Skin epidermis (tissue), 12 donors: ENCODE measurements around the gene MAB21L1.

Experiments used
- H3K27ac ChIP-seq, 21 experiments: fragments of 200-600 bp; sonication (generic) in 11 of 21; one replicate each; pipeline ENCODE4 v1.5.0; 2020; ENCODE audit warnings: mild to moderate bottlenecking in 3 of 21, inconsistent platforms in 2 of 21, moderate library complexity in 2 of 21
- H3K4me3 ChIP-seq, 7 experiments: fragments of 200-600 bp; sonication (generic) in 2 of 7; one replicate each; pipeline ENCODE4 v1.5.0; 2020; ENCODE audit warnings: inconsistent platforms in 2 of 7, mild to moderate bottlenecking in 2 of 7, moderate library complexity in 1 of 7

Gene MAB21L1

DNA sequence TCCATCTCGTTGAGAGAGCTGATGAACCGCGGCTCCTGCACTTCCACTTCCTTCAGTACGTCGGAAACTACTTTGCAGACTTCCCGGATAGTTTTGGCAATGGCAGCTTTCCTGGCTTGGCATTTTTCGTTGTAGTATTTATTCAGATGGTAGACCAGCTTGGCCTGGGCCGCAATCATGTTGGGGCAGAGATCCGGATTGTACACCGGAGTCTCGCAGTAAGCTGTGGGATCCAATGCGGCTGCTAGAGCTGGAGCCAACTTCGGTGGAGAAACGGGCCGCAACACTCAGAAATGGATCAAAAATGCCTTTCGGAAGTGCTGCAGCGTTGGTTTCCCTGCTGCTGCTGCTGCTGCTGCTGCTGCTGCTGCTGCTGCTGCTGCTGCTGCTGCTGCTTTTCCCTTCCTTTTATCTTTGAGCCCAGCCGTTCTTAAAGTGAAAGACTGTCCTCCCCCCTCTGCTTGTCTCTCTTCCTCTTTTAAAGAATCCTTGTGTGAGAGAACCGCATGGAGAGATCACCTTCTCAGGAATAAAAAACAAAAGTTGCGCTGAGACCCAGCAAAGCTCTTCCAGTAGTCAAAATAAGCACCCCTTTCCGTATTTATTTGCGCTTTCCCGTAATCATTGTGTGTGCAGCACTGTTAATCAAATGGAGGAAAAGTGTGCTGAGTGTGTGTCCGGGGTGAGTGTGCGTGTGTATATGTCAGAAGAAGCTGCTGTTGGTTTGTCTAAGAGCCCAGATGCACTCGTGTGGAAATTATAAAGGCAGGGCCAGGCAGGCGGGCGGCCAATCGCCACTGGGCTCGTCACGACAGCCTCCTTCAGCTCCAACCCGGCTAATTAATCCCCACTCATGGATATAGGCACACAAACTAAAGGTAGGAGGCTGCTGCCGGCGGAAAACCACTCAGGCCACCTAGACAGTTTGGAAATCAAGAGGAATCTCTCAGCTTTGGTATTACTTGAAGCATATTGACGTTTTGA is at the start of gene MAB21L1:
TSS of gene MAB21L1 (minus strand) at position 730 of the 984 bp plus-strand sequence. CDS start at position 179, 551 bp downstream.
- H3K27ac ChIP-seq, result peak within 1 kb of the TSS in 15 of 21 experiments; percentile 3 to 75 (median 63)
- peak within 1 kb of the TSS; percentile 27 to 47 (median 31) for H3K4me3 ChIP-seq

DNA sequence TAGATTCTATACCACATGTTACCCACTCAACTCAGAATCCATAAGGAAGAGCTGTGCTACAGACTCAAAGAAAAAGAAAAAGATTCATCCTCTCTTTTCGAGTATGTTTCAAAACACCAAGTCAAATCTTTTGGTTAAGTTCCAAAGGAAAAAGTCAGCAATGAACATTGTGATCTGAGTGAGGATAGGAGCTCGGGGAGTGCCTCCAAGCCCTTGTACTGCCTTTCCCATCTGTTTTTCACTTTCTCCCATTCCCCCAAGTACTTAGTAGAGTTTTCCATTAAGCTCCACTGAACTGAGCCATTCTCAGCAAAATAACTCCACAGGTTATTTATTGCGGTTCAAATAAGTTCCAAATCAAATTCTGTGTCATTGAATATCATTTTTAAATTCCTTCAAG is 47.7 kb upstream of the MAB21L1 start:
- H3K27ac ChIP-seq, result no peak overlapping the region
- no peak overlapping the region for H3K4me3 ChIP-seq

DNA sequence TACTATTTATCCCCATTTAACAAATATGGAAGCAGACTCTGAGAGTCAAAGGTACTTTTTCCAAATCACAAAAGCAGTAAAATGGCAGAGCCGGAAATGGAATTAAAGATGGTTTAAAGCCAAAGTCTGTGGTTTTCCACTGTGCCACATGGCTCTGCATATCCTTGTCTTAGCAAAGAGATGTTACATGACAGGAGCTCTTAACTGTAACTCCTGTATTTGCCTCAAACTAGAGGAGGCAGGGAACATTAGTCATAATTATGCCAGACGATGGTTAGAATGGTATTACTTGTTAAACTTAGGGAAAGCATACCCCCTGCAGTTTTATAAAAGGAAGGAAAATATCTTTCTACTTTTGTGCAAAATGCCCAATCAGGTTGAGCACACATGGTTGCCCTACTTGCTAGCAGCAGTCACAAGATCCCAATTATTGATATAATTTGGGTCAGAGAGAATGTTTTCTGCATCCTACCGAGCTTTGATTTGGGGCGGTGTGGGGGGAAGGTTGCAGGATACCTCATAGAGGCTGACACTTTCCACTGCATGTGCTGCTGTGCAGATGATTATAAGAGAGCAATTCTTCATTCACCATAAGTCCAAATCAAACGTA is 42.0 kb upstream of the MAB21L1 start:
- no peak overlapping the region for H3K4me3 ChIP-seq
- no peak overlapping the region for H3K27ac ChIP-seq

DNA sequence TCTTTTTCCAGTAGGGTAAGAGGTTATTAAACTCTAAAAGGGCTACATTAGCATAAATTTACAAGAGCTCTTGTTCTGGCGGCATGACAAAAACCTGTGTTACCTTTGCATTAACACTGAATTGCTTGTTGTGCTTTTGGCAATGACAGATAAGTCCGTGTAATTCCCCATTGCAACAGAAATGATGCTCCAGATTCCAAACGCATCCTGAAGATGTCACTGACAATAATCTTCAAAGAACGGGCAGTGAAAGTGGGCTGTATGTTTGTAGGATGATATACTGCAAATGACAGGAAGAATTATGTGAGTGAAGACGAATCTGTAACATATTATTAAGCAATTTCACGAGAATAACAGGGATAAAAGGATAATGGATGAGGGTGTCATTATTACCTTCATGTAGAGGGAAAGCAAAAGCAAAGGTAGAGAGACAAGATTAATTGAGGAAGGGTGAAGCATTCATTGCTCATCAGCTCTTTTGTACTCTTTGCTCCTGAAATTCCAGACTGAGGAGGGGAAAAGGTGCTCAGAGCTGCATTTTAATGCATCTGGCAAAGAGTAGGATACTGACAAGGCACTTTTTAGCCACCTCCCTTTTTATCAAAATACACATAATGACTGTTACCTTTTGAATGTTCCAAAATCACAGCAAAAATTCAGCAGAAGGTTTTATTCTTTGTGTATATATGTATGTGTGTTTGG is 38.5 kb upstream of the MAB21L1 start:
- Histone ChIP-seq H3K27ac (no peak overlapping the region), H3K4me3 (no peak overlapping the region)

DNA sequence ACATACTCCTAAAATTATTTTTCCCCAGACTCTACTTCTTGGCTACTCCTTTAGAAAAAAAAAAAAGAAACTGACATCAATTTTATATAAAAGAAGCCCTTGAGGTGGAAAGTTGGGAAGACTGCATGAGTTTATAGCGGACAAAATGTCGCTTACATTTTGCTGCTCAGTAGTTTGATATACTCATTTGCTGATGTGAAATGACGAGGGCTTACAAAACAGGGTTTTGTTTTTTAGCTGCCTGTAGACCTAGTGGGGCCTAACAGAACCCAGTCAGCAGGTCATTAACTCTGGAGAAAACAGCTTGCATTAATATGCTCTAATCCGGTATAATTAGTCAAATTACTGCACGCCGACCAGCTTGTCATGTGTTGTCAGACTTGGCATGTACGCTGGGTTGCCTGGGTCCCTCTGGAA is 37.6 kb upstream of the MAB21L1 start:
- Histone ChIP-seq H3K27ac (no peak overlapping the region), H3K4me3 (no peak overlapping the region)

DNA sequence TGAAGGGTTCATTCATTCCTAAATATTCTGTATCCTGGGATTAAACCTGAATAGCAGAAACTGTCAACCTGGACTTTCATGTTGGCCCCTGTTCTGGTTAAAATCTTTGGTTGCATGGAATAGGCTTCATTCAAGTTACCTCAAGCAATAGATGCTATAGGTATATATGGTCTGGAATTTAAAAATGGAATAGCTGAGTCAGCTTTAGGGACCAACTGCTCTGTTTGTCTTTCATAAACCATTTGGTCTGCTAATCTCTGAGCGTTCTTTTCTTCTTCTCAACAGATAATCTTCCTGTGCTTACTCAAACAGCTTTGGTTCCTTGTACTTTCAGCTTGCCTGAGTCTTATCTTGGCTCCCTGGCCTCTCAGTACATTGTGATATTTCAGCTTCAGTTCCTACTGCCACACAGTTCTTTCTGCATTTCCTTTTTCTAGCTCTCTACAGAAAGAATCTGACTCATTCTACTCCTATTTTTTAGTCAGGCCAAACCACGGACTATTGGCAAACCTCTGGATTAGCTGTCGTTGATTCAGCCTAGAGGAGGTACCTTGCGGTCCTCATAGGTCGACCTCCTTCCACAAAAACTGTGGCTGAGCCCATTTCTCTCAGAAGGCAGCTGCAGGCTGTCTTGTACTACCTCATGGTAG is 35.9 kb upstream of the MAB21L1 start:
- Histone ChIP-seq H3K27ac (no peak overlapping the region), H3K4me3 (no peak overlapping the region)

DNA sequence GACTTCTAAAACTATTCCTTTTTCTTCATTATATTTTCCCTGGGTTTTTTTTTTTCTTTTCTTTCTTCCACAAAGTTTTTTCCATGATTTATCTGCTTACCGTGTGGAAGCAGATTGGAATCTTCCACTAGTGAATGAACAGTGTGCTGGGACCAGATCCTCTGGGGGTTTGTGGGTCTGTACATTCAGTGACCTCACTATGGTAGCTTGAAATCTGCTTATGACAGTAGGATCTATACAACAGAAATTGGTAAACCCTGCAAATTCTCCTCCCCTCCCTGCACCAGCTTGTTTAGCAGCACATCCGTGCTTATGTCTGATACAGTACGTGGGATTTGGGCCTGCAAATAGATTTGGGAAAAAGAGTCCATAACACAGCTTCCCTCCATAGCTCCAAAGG is 26.0 kb upstream of the MAB21L1 start:
- Histone ChIP-seq H3K27ac (no peak overlapping the region), H3K4me3 (no peak overlapping the region)

DNA sequence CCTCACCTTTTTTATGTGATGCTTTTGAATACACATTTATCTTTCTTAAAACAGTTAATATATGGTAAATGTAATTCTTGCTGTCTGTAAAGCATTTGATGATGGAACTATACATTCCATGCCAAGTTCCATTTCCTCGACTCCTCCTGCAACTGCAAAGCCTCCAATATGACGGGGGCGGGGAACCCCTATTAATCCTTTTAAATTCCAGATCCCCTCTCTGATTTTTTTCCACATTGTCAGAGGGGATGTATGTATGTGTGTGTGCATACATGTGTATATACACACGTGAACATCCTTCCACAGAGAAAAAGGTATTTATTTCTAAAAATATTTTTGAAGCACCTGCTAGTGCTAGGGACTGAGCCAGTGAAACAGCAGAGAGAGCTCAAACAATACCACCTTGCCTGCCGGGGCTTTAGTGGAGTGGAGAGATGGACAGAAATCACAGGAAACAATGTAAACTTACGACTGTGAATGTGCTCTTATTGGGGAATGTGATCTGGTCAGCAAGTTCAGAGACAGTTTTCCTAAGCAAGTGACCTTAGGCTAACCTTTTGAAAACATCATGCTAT is 25.3 kb upstream of the MAB21L1 start:
- H3K4me3 ChIP-seq, result no peak overlapping the region
- H3K27ac ChIP-seq, result no peak overlapping the region

DNA sequence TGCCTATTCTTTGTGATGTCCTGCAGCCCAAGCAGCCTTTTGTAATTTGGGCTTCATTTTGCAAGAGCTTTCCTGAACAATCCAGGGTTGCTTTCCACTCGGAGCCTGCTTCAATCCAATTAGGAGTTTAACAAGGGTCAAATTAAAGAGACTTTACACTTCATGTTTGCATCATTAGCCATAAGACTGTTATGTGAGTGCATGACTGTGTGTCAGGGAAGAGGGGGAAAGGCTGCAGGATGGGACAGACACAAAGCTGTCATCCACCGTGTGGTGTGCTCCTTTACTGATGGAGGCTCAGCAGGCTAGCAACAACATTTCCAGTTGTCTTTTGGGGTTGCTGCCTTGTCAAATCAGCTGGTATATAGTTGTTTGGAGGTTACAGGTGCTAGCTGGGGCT is 23.7 kb upstream of the MAB21L1 start:
- H3K4me3 ChIP-seq, result no peak overlapping the region
- H3K27ac ChIP-seq, result no peak overlapping the region

DNA sequence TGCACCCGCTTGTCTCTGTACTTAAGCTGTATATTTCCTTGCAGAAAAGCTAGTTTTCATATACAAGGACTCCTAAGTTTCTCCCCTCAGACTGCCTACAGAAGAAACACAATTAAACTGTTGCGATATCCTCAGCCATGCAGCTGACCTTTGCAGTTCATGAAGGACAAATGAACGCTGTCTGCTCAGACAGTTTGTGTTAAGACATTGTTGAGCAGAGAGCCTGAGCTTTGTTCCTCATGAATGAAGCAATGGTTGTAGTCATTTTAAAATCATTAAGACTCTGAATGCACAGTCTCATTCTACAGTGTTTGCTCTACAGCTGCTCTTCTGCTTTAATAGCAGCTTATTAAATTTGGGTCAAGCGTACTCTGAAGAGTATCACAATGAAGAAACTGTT is 23.2 kb upstream of the MAB21L1 start:
- Histone ChIP-seq H3K4me3 (no peak overlapping the region), H3K27ac (no peak overlapping the region)

DNA sequence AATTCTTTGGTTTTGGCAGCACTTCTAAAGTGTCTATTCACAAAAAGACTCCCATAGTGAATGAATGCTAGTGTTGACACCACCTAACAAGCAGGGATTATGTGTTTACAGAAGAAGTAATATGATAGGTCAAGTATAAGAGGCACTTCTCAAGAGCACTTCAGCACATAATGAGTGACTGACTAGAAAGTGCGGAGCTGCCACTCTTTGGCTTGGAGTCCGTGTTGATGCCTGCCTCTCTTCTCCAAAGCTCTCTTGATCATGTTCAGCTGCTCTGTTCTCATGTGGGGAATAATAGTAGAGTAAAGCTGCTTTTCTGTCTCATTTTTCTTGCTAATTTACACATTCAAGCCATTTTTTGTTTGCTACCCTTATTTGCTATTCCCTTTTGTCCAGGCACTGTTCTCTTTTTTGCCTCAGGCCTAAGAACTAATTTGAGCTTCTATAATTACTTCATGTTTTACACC is 22.7 kb upstream of the MAB21L1 start:
- no peak overlapping the region for H3K4me3 ChIP-seq
- no peak overlapping the region for H3K27ac ChIP-seq

DNA sequence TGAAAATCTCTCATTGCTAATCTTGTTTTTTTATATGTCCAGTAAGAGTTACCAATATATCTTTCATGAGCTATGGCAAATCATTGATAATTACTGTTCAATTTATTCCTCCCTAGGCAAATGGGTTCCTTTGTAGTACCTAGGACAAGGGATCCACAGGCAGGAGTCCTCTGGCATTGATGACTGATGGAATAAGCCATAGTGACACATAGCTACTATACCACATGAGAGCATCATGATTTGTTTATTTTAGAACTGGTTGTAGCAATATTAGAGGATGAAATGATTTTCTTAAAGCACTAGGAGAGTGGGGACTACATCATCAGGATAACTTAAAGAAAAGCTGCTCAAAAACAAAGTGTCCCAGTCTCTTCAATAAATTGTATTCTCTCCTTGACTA is 21.7 kb upstream of the MAB21L1 start:
- Histone ChIP-seq H3K27ac (no peak overlapping the region), H3K4me3 (no peak overlapping the region)

DNA sequence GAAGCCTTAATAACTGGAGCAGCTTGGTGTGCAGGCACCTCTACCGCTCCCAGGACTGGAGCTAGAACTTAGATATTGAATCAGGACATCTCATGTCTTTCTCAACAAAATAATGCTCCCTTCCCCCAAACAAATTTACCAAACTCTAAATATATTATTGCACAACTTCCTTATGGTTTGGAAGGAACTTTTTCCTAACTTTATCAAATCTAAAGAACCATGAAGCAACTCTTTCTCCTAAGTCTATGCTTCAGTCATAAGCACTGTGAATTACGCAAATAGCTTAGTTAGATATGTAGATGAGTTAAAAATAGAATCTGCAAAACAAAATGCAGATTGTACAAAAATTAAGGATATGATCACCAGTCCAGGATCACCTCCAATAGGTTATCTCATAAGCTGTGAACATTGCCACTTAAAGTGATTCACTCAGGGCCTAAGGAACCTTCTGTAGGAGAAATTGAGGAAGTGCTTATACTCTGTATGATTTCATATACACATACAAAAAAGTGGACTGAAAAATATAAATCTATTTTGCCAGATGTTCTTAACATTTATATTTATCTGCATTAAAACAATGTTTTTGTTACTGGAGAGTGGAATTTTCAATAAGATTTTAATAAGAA is 20.4 kb upstream of the MAB21L1 start:
- no peak overlapping the region for H3K27ac ChIP-seq
- no peak overlapping the region for H3K4me3 ChIP-seq

DNA sequence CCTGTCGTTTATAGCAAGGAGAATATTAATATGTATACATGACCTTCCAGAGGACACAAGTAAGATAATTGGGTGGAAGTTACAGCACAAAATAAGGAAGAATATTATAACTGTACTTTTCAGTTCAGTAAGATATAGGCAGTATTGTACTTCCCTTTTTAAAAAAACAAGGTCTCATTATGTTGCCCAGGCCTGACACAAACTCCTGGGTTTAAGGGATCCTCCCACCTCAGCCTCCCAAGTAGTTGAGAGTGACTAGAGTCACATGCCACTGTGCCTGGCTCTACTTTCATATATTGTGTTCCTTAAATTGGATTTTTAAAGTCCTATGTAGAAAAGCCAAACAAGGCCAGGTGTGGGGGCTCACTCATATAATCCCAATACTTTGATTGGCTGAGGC is 19.5 kb upstream of the MAB21L1 start:
- no peak overlapping the region for H3K27ac ChIP-seq

DNA sequence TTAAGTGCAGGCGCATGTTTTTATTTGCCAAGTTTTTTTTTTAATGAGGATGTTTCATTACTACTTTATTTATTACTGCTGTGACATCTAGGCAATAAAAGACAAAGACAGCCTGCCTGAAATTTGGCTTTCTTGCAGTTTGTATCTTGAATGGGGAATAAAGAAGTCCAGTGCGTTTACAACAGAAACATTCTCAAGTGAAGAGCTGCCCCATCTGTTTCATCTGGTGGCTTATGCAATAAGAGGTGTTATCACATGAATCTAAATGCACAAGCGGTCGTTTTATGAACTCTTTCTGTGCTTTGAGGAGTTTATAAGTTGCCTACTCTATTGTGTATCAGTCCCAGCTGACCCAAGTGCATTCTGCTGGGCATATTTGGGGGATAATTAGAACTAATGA is 12.6 kb upstream of the MAB21L1 start:
- Histone ChIP-seq H3K27ac (no peak overlapping the region), H3K4me3 (no peak overlapping the region)

More for the DNA sequence above, 19.5 kb upstream of the MAB21L1 start:
- no peak overlapping the region for H3K4me3 ChIP-seq

DNA sequence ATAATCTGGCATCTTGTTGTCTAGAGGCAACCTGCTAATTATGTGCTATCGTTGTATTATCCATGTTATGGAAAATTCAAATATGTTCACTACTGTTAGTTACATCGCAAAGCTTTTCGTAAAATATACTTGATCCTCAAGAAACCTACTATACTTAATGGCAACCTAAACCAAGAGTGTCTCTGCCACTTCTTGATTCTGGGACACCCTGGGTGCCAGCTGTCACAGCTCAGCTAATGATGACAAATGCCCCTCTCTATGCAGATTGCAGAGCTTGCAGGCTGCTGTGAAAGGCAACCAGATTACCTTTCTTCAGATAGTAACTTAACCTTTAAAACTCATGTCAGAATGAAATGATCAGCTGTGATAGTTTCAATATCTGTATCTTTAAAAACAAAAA is 8.9 kb upstream of the MAB21L1 start:
- Histone ChIP-seq H3K27ac (no peak overlapping the region), H3K4me3 (no peak overlapping the region)

DNA sequence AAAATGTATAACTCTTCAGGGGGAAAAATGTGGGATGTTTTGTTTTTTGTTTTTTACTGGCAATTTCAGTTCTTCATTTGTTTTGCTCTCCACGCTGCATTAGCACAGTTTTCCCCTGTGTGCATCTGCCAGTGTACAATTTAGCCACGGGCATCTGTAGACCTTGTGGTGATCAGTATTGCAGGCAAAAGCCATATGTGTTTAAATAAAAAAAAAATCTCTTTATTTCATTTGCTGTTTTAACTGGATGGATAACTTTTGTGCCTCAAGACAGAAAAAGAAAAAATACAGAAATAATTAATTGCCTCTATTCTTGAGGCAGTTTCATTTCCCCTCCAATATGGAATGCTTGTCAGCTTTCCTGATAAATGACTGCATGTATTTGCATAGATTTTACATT is 7.9 kb upstream of the MAB21L1 start:
- Histone ChIP-seq H3K27ac (no peak overlapping the region), H3K4me3 (no peak overlapping the region)

DNA sequence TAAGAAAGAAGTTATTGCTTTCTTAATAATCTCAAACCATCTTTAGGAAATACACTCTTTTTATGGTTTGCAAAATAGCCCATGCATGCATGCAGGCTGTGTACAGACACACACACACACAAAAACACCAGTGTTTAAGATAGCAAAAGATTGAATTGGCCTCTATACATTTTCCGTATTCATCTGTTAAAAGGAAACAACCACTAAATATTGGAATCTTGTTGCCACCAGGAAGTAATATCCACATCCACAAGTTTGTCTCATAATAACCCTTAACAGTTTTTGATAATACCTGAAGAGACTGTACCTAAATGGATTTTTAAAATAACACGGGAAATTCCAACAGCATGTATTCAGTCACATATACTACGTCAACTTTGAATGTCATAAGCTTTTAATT is 7.3 kb upstream of the MAB21L1 start:
- H3K27ac ChIP-seq, result no peak overlapping the region
- no peak overlapping the region for H3K4me3 ChIP-seq

DNA sequence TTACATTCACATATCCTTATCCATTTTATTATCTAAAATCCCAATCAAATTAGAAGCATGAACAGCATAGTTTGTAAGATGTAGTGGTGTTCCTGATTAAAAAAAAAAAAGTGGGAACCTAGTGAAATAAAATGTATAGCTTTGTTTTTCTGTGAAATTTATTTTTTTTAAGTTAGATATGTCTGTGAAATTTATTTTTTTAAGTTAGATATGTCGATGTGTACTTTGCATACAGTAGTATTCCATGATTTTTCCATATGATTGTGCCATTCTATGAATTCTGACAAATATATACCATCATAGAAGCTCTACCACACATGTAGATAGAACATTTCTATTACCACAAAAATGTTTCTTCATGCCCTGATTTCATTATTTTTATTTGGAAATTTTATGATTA is 6.0 kb upstream of the MAB21L1 start:
- H3K4me3 ChIP-seq, result no peak overlapping the region
- no peak overlapping the region for H3K27ac ChIP-seq
